K562 (cell line): ENCODE measurements around the gene ZFP36. TPM values are rescaled to one million over a fixed set of nuclear protein-coding genes. Genes with fewer than 3 reads are reported as not detected.

Experiments used
- ARID2 ChIP-seq: fragments of 450-650 bp; IDR thresholded peaks from 2 replicates; pipeline ENCODE4 v1.6.1; 2017; ENCODE audit warnings: antibody characterized with exemption, mild to moderate bottlenecking
- EWSR1 ChIP-seq: fragments of 450-650 bp; IDR thresholded peaks from 2 replicates; pipeline ENCODE4 v1.6.1; 2018; ENCODE audit warnings: borderline replicate concordance, mild to moderate bottlenecking, low read depth, moderate library complexity; ENCODE audit not compliant: partially characterized antibody
- JUN ChIP-seq, 2 experiments: sonication (generic) in 1 of 2; formaldehyde crosslinking in 1 of 2; IDR thresholded peaks; 2 replicates each; pipeline versions ENCODE4 v1.6.1 to v1.8.0; 2012 to 2022; ENCODE audit warnings: borderline replicate concordance in 2 of 2, mild to moderate bottlenecking in 2 of 2, improper control_type of control experiment in 1 of 2, low read depth in 1 of 2, low read length in 1 of 2, missing genetic modification reagents in 1 of 2
- KHSRP ChIP-seq: fragments of 450-650 bp; IDR thresholded peaks from 2 replicates; pipeline ENCODE4 v1.6.1; 2017
- MCM2 ChIP-seq: fragments of 450-650 bp; IDR thresholded peaks from 2 replicates; pipeline ENCODE4 v1.6.1; 2017; ENCODE audit warnings: low read depth, mild to moderate bottlenecking
- MTA3 ChIP-seq: fragments of 450-650 bp; formaldehyde crosslinking; IDR thresholded peaks from 2 replicates; pipeline ENCODE4 v1.6.1; 2017; ENCODE audit warnings: mild to moderate bottlenecking, borderline replicate concordance
- NBN ChIP-seq: fragments of 450-650 bp; IDR thresholded peaks from 2 replicates; pipeline ENCODE4 v1.6.1; 2016; ENCODE audit warnings: low read depth, mild to moderate bottlenecking
- NFYB ChIP-seq: IDR thresholded peaks from 2 replicates; pipeline ENCODE4 v1.6.1; 2011; ENCODE audit warnings: mild to moderate bottlenecking, moderate library complexity; ENCODE audit not compliant: insufficient read length; ENCODE audit errors: extremely low read depth
- PCBP1 ChIP-seq: fragments of 200-400 bp; formaldehyde crosslinking; IDR thresholded peaks from 2 replicates; pipeline ENCODE4 v1.6.1; 2018; ENCODE audit warnings: mild to moderate bottlenecking, low read depth, low read length; ENCODE audit not compliant: poor library complexity, severe bottlenecking
- PML ChIP-seq: IDR thresholded peaks from 2 replicates; pipeline ENCODE4 v1.6.1; 2012; ENCODE audit warnings: low read length, inconsistent platforms
- POLR3A ChIP-seq: IDR thresholded peaks from 2 replicates; pipeline ENCODE4 v1.6.1; 2011; ENCODE audit warnings: borderline replicate concordance, mild to moderate bottlenecking, moderate library complexity; ENCODE audit not compliant: insufficient read length, insufficient read depth; ENCODE audit errors: extremely low read depth
- RUNX1 ChIP-seq: sonication (generic); IDR thresholded peaks from 2 replicates; pipeline ENCODE4 v1.6.1; 2016; ENCODE audit warnings: antibody characterized with exemption, low read depth
- SRSF9 ChIP-seq: fragments of 200-400 bp; formaldehyde crosslinking; IDR thresholded peaks from 2 replicates; pipeline ENCODE4 v1.6.1; 2017; ENCODE audit warnings: low read depth, low read length, borderline replicate concordance
- ZFPM2 ChIP-seq: fragments of 250-450 bp; sonication (Bioruptor Pico); IDR thresholded peaks from 2 replicates; pipeline ENCODE4 v1.5.1; 2022; ENCODE audit warnings: mild to moderate bottlenecking
- ZFX ChIP-seq: sonication (generic); formaldehyde crosslinking; IDR thresholded peaks from 2 replicates; pipeline ENCODE4 v1.8.0; 2022; ENCODE audit warnings: mild to moderate bottlenecking, missing genetic modification reagents, moderate library complexity
- ZNF121 ChIP-seq: sonication (generic); formaldehyde crosslinking; conservative IDR thresholded peaks from 2 replicates; pipeline ENCODE4 v1.8.0; 2022; ENCODE audit warnings: missing genetic modification reagents
- ZNF311 ChIP-seq: fragments of 250-450 bp; sonication (Bioruptor Pico); IDR thresholded peaks from 2 replicates; pipeline ENCODE4 v1.4.0; 2020; ENCODE audit warnings: mild to moderate bottlenecking, moderate library complexity
- polyA plus RNA-seq, 8 experiments: library from polyadenylated mRNA; depleted of rRNA in 4 of 8; stranded (reverse) in 5 of 8; unstranded in 3 of 8; fragments of >200 nt; fragmentation: Nextera tagmentation in 2 of 8; fragmentation: Illumina TruSeq in 1 of 8; extraction: Ambion mirVana in 2 of 8; extraction: Trizol in 1 of 8; gene quantifications; 2 replicates each; pipeline versions ENCODE4 v1.2.1 to v1.2.3, GENCODE V29; 2011 to 2014; ENCODE audit warnings: inconsistent platforms in 1 of 8, missing spikeins in 1 of 8
- total RNA-seq, 7 experiments: library from RNA; depleted of rRNA in 6 of 7; stranded (reverse); fragments of >200 nt in 6 of 7; fragmentation: Illumina TruSeq in 2 of 7; extraction: Trizol in 2 of 7; gene quantifications; 2 replicates each; pipeline versions ENCODE4 v1.2.1 to v1.2.3, GENCODE V29; 2011 to 2021; ENCODE audit warnings: low replicate concordance in 1 of 7
- TF ChIP-seq, protein P1 (sequence below): sonication (generic); formaldehyde crosslinking; IDR thresholded peaks from 2 replicates; pipeline ENCODE4 v1.8.0; 2023; ENCODE audit warnings: missing genetic modification reagents, mild to moderate bottlenecking, borderline replicate concordance
- TF ChIP-seq, protein P2 (sequence below): fragments of 450-650 bp; IDR thresholded peaks from 2 replicates; pipeline ENCODE4 v1.6.1; 2016; ENCODE audit warnings: low read depth, mild to moderate bottlenecking, moderate library complexity
- TF ChIP-seq, protein P3 (sequence below): fragments of 450-650 bp; formaldehyde crosslinking; conservative IDR thresholded peaks from 2 replicates; pipeline ENCODE4 v1.4.0; 2022; ENCODE audit warnings: mild to moderate bottlenecking, missing genetic modification characterization

The ZFP36 gene
- total and polyA plus RNA-seq, 9 of the 15 experiments (the other 6 are each of a cell fraction or from before 2014, with no cell fraction given): 1.0 to 20.1 (median 3.5) TPM

DNA sequence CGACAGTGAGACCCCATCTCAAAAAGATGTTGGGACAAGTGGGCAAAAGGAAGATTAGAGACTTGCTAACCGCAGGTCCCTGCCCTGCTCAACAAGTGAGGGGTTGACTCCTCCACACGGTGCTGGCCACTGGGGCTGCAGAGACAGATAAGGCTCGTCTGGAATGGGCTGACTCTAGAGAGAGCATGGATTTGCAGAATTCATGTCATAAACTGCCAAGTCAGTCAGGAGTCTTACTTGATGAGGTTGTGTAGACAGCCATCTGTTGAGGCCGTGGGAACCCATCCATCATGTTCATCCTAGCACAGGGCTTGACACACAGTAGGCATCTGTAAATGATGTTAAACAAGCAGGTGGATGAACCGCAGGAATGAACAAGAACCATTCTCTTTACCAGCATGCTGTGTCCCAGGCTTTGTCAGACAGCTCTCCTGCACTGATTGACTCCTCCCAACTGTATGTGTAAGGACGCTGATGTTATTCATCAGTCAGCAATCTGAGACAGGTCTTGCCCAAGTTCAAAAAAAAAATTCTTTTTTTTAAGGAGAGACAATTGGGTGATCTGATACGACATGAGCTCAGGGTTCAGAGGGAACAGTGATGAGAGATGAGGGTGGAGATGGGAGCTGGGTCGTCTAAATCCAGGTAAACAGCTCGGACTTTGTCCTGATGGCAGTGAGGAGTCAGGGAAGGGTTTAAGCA, 24.6 kb upstream of the ZFP36 start (continued):
- no peak for TF ChIP-seq JUN (IDR thresholded peaks at IDR 0.05; ENCODE audit: borderline replicate concordance, low read depth, low read length)
- no peak for TF ChIP-seq JUN (CRISPR knock-in tag; IDR thresholded peaks at IDR 0.05; ENCODE audit: borderline replicate concordance)
- no peak for TF ChIP-seq PCBP1
- no peak for TF ChIP-seq ZFX (CRISPR knock-in tag)
- no peak for TF ChIP-seq POLR3A
- TF ChIP-seq ARID2: no peak
- TF ChIP-seq NFYB: no peak
- TF ChIP-seq, protein P1, sequence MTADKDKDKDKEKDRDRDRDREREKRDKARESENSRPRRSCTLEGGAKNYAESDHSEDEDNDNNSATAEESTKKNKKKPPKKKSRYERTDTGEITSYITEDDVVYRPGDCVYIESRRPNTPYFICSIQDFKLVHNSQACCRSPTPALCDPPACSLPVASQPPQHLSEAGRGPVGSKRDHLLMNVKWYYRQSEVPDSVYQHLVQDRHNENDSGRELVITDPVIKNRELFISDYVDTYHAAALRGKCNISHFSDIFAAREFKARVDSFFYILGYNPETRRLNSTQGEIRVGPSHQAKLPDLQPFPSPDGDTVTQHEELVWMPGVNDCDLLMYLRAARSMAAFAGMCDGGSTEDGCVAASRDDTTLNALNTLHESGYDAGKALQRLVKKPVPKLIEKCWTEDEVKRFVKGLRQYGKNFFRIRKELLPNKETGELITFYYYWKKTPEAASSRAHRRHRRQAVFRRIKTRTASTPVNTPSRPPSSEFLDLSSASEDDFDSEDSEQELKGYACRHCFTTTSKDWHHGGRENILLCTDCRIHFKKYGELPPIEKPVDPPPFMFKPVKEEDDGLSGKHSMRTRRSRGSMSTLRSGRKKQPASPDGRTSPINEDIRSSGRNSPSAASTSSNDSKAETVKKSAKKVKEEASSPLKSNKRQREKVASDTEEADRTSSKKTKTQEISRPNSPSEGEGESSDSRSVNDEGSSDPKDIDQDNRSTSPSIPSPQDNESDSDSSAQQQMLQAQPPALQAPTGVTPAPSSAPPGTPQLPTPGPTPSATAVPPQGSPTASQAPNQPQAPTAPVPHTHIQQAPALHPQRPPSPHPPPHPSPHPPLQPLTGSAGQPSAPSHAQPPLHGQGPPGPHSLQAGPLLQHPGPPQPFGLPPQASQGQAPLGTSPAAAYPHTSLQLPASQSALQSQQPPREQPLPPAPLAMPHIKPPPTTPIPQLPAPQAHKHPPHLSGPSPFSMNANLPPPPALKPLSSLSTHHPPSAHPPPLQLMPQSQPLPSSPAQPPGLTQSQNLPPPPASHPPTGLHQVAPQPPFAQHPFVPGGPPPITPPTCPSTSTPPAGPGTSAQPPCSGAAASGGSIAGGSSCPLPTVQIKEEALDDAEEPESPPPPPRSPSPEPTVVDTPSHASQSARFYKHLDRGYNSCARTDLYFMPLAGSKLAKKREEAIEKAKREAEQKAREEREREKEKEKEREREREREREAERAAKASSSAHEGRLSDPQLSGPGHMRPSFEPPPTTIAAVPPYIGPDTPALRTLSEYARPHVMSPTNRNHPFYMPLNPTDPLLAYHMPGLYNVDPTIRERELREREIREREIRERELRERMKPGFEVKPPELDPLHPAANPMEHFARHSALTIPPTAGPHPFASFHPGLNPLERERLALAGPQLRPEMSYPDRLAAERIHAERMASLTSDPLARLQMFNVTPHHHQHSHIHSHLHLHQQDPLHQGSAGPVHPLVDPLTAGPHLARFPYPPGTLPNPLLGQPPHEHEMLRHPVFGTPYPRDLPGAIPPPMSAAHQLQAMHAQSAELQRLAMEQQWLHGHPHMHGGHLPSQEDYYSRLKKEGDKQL (CRISPR knock-in tag): no peak
- peak; percentile 85 for TF ChIP-seq RUNX1
- TF ChIP-seq NBN: peak; percentile 65; the same call in 1 of the 2 replicates
- no peak for TF ChIP-seq MCM2
- TF ChIP-seq SRSF9: no peak
- TF ChIP-seq KHSRP: no peak
- no peak for TF ChIP-seq ZFPM2
- TF ChIP-seq, protein P2, sequence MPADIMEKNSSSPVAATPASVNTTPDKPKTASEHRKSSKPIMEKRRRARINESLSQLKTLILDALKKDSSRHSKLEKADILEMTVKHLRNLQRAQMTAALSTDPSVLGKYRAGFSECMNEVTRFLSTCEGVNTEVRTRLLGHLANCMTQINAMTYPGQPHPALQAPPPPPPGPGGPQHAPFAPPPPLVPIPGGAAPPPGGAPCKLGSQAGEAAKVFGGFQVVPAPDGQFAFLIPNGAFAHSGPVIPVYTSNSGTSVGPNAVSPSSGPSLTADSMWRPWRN: peak; percentile 68; the same call in 1 of the 2 replicates
- TF ChIP-seq PML: peak; percentile 80
- no peak for TF ChIP-seq ZNF311
- TF ChIP-seq EWSR1: no peak
- TF ChIP-seq ZNF121 (CRISPR knock-in tag): no peak
- TF ChIP-seq, protein P3, sequence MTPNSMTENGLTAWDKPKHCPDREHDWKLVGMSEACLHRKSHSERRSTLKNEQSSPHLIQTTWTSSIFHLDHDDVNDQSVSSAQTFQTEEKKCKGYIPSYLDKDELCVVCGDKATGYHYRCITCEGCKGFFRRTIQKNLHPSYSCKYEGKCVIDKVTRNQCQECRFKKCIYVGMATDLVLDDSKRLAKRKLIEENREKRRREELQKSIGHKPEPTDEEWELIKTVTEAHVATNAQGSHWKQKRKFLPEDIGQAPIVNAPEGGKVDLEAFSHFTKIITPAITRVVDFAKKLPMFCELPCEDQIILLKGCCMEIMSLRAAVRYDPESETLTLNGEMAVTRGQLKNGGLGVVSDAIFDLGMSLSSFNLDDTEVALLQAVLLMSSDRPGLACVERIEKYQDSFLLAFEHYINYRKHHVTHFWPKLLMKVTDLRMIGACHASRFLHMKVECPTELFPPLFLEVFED (CRISPR knock-in tag): no peak; the same call in 1 of the 2 replicates
- TF ChIP-seq MTA3: peak; percentile 64; the same call in 1 of the 2 replicates
